HEK293T (cell line): ENCODE results near the gene AHNAK2.

ENCODE experiments used
- CTCF ChIA-PET: fragments of 350-600 bp; formaldehyde crosslinking; extraction: SDS; loops from one replicate; lab custom pipeline; 2021; ENCODE audit warnings: antibody characterized with exemption, inconsistent platforms; lab: Yijun Ruan, JAX
- POLR2A ChIA-PET: fragments of 350-600 bp; formaldehyde crosslinking; extraction: SDS; loops from one replicate; lab custom pipeline; 2020; ENCODE audit warnings: antibody characterized with exemption, inconsistent platforms; lab: Yijun Ruan, JAX
- DNase-seq: peaks from one replicate; pipeline ENCODE4 v3.0.0; 2012; ENCODE audit warnings: mixed read lengths; ENCODE audit errors: extremely low spot score
- ARNT ChIP-seq: fragments of 450-650 bp; IDR thresholded peaks from 2 replicates; pipeline ENCODE4 v1.6.1; 2017; ENCODE audit warnings: mild to moderate bottlenecking
- BHLHE40 ChIP-seq: fragments of 450-650 bp; IDR thresholded peaks from 2 replicates; pipeline ENCODE4 v1.6.1; 2016; ENCODE audit warnings: mild to moderate bottlenecking, moderate library complexity, borderline replicate concordance
- CTBP1 ChIP-seq: fragments of 450-650 bp; IDR thresholded peaks from 2 replicates; pipeline ENCODE4 v1.6.1; 2016; ENCODE audit warnings: borderline replicate concordance
- ELF4 ChIP-seq: fragments of 450-650 bp; IDR thresholded peaks from 2 replicates; pipeline ENCODE4 v1.6.1; 2017; ENCODE audit warnings: antibody characterized with exemption
- FOXA1 ChIP-seq: fragments of 450-650 bp; IDR thresholded peaks from 2 replicates; pipeline ENCODE4 v1.6.1; 2016; ENCODE audit warnings: mild to moderate bottlenecking
- FOXK2 ChIP-seq: fragments of 450-650 bp; IDR thresholded peaks from 2 replicates; pipeline ENCODE4 v1.6.1; 2016; ENCODE audit warnings: mild to moderate bottlenecking
- FOXM1 ChIP-seq: fragments of 450-650 bp; IDR thresholded peaks from 2 replicates; pipeline ENCODE4 v1.6.1; 2017; ENCODE audit warnings: mild to moderate bottlenecking, borderline replicate concordance
- HDGF ChIP-seq: fragments of 450-650 bp; IDR thresholded peaks from 2 replicates; pipeline ENCODE4 v1.6.1; 2017; ENCODE audit warnings: antibody characterized with exemption, borderline replicate concordance
- L3MBTL2 ChIP-seq: fragments of 450-650 bp; conservative IDR thresholded peaks from 2 replicates; pipeline ENCODE4 v1.6.1; 2016; ENCODE audit warnings: mild to moderate bottlenecking
- LEF1 ChIP-seq: fragments of 450-650 bp; IDR thresholded peaks from 2 replicates; pipeline ENCODE4 v1.6.1; 2017; ENCODE audit warnings: mild to moderate bottlenecking, borderline replicate concordance
- NFRKB ChIP-seq: fragments of 450-650 bp; IDR thresholded peaks from 2 replicates; pipeline ENCODE4 v1.6.1; 2016; ENCODE audit warnings: mild to moderate bottlenecking, moderate library complexity
- SP1 ChIP-seq: fragments of 450-650 bp; IDR thresholded peaks from 2 replicates; pipeline ENCODE4 v1.6.1; 2017
- SUZ12 ChIP-seq: fragments of 450-650 bp; IDR thresholded peaks from 2 replicates; pipeline ENCODE4 v1.6.1; 2016; ENCODE audit warnings: mild to moderate bottlenecking
- TARDBP ChIP-seq: fragments of 450-650 bp; IDR thresholded peaks from 2 replicates; pipeline ENCODE4 v1.6.1; 2016
- ZNF384 ChIP-seq: fragments of 450-650 bp; IDR thresholded peaks from 2 replicates; pipeline ENCODE4 v1.6.1; 2016
- TF ChIP-seq, protein P1 (sequence below): fragments of 450-650 bp; IDR thresholded peaks from 2 replicates; pipeline ENCODE4 v1.6.1; 2016

The AHNAK2 gene

DNA sequence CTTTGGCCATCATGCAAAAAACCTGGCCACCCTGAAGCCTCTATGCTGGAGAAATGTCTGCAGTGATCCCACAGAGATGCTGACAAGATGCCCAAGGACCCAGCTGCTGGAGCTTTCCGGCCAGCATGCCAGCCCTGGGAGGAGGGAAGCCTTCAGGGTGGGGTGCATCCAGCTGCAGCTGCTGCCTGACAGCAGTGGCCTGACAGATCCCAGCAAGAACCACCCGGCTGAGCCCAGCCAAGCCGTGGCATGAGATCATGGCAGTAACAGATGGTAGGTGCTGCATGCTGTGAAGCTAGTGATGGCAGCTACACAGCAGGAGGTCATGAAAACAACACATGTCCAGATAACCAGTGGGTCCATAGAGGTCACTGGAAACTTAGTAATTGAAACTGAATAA lies 21.2 kb upstream of the AHNAK2 start:
- DNase-seq: no peak
- POLR2A ChIA-PET: interaction anchor here (0.7 to 1.0 kb wide), 2 partner anchors 22 to 239 kb away, joined by 3 read pairs; partner anchors contain the start of gene CDCA4
- TF ChIP-seq L3MBTL2 (no peak), NFRKB (no peak), BHLHE40 (no peak)
- CTCF ChIA-PET: no interaction called here

DNA sequence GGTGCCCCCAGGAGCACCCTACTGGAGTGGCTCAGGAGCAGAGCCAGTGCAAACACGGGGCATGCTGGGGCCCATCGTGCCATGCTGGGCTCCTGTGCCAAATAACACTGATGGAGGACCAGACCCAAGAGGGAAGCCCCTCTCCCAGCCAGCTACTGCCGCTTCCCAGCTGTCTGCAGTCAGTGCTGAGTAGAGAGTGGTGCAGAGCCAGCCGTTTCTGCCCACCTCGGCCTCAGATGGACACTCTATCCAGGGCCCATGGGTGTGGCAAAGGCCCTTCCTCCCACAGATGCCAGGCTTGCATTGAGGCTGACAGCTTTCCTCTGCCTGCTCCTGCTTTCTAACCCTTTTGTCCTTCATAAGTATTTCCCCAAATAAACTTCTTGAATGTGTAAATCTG lies 20.6 kb upstream of the AHNAK2 start:
- CTCF ChIA-PET: interaction anchor here (0.5 kb wide), 1 partner anchor 114 kb away, joined by 3 read pairs; no protein-coding TSS in a partner anchor
- no peak for TF ChIP-seq SUZ12
- TF ChIP-seq HDGF: no peak
- no peak for TF ChIP-seq FOXA1
- no peak for TF ChIP-seq NFRKB
- TF ChIP-seq LEF1: no peak
- TF ChIP-seq, protein P1, sequence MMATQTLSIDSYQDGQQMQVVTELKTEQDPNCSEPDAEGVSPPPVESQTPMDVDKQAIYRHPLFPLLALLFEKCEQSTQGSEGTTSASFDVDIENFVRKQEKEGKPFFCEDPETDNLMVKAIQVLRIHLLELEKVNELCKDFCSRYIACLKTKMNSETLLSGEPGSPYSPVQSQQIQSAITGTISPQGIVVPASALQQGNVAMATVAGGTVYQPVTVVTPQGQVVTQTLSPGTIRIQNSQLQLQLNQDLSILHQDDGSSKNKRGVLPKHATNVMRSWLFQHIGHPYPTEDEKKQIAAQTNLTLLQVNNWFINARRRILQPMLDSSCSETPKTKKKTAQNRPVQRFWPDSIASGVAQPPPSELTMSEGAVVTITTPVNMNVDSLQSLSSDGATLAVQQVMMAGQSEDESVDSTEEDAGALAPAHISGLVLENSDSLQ: no peak
- no peak for TF ChIP-seq SP1
- TF ChIP-seq ZNF384: no peak
- no peak for DNase-seq
- POLR2A ChIA-PET: interaction anchor here (1.0 kb wide), 1 partner anchor 22 kb away, joined by 3 read pairs; the partner anchor contains the start of gene CDCA4

DNA sequence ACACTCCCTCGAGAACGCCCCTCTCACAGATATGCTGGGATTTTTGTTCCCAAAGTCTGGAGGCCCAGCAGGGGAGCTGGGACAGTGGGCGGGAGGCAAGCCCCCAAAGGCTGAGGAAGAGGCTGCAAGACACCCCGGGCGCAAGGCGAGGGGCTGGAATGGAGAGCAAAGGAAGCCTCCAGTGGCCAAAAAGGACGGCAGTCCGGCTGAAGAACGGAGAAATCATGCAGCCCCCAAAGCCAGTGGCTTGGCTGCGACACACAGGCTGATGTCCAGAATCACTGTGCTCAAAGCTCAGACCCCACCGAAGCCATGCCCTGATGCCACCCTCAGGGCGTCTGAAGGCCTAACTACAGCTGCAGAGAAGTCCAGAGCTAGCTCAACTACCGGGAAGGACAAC lies 18.3 kb upstream of the AHNAK2 start:
- no peak for DNase-seq
- ChIA-PET CTCF (no interaction called here), POLR2A (no interaction called here)
- TF ChIP-seq LEF1 (no peak), SUZ12 (no peak), HDGF (no peak), ARNT (no peak)

DNA sequence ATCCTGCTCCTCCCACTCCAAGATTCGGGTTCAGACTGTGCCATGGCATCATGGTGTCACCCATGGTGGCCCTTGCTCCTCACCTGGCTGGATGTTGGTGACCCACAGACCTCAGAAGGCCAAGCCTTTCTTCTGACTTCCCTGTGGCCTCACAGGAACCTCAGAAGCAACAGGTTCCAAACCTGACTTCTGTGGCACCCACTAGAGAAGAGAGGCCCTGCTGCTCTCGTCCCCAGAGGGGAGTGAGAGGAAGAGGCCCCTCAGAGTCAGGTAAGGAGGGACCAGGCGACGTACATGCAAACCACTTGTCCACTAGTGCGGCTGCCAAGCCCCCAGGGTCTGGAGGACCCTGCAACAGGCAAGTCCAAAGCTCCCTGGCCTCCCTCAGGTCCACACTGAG lies 17.9 kb upstream of the AHNAK2 start:
- no peak for DNase-seq
- ChIA-PET POLR2A (no interaction called here), CTCF (no interaction called here)
- no peak for TF ChIP-seq FOXA1
- TF ChIP-seq, protein P1: no peak
- TF ChIP-seq ZNF384: no peak
- no peak for TF ChIP-seq SUZ12
- TF ChIP-seq LEF1: no peak
- TF ChIP-seq CTBP1: no peak
- no peak for TF ChIP-seq FOXK2
- no peak for TF ChIP-seq HDGF
- TF ChIP-seq FOXM1: no peak
- no peak for TF ChIP-seq ELF4
- no peak for TF ChIP-seq ARNT
- TF ChIP-seq SP1: no peak
- TF ChIP-seq NFRKB: no peak

DNA sequence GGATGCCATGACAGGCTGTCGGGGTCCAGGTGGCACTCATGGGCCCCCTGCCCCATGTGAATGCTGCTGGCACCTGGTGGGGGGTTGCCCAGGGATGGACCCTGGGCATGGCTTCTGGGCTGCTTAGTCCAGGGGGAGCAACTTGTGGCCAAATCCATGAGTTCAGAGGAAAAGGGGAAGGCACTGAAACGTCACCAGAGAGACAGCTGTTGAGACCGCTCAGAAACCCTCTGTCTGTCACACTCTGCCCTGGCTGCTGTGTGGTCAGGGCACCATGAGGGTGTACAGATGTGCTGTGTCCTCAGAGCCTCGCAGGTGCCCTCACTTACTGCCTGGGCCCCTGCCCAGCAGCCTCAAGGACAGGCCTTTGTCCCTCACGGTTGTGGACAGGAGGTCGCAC lies 16.8 kb upstream of the AHNAK2 start:
- TF ChIP-seq FOXM1: no peak
- no peak for TF ChIP-seq TARDBP
- TF ChIP-seq FOXA1: no peak
- ChIA-PET CTCF (interaction anchor here (0.5 kb wide), 1 partner anchor 50 kb away, joined by 7 read pairs; no protein-coding TSS in a partner anchor), POLR2A (interaction anchor here (1.1 kb wide), 1 partner anchor 12 kb away, joined by 3 read pairs; no protein-coding TSS in a partner anchor)
- no peak for DNase-seq

DNA sequence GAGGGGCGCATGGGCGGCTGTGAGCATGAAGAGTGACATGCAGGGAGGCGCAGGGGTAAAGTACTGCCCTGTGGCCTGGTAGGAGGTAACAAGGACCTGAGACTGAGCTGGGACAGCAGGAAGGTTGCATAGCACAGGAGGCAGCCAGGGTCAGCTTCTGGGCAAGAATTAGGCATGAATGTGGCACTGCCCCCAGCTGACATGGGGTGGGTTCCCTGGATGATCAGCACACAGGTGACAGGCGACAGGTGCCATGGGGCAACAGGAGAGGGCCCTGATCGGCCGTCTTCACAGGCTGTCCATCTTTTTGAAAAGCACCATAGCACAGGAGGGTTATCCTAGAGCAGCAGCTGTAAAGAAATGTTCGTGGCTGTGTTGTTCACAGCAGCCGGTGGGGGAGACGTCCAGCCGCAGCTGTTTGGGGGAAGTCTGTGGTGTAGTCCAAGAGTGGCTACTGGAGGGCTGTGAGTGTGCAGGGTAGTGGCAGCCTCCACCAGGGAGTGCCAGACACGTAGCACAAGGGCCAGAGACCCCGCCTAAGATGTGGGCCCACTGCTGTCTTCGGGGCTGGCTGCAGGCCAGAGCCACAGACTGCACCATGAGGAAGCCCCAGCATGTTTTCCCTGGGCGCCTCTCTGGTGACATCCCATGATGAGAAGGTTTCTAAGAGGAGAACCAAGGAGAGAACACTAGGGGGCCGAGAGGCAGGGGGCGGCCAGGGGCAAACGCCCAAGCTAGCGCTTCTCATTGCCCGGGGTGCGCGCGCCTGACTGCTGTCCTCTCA lies 15.8 kb upstream of the AHNAK2 start:
- TF ChIP-seq CTBP1 (no peak), L3MBTL2 (no peak), SP1 (no peak), HDGF (no peak), ARNT (no peak), TARDBP (no peak), ELF4 (no peak), BHLHE40 (no peak), FOXA1 (no peak), LEF1 (no peak), FOXM1 (no peak), SUZ12 (no peak), FOXK2 (no peak)
- TF ChIP-seq, protein P1: no peak

More for the DNA sequence above, 15.8 kb upstream of the AHNAK2 start:
- CTCF ChIA-PET: interaction anchor here (1.1 kb wide), 1 partner anchor 52 kb away, joined by 3 read pairs; no protein-coding TSS in a partner anchor
- DNase-seq: no peak
- POLR2A ChIA-PET: interaction anchor here (0.6 to 1.4 kb wide), 3 partner anchors 13 to 114 kb away, joined by 3 read pairs; no protein-coding TSS in a partner anchor
